HG03342 (cell line): ENCODE results near the gene DOCK6.
"Not testable (repeated sequence)": the region's sequence is repeated elsewhere in the genome, so short reads cannot be mapped to it uniquely, and the experiment has no call there.

Experiments
- ATAC-seq: cut with Tn5 transposase; IDR thresholded peaks from one replicate; pipeline ENCODE4 v1.9.1; 2021; ENCODE audit warnings: mild to moderate bottlenecking, moderate library complexity; ENCODE audit not compliant: unreplicated experiment

The DOCK6 gene

DNA sequence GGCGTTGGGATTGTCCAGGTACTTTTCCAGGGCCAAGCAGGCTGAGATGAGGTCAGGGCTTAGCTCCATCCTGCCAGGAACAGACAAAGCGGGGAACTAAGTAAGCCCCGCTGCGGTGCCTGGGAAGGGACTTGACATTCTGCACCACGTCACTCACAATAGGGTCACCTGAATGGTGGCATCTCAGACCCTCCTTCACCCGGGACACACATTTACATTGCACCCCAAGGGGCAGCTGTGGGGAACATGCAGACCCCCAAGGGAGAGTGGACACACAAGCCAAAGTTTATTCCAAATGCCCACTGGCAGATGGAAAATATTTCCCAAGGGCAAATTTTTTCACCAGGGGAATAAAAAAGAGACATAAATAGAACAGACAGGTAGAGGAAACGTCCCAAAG is 86.4 kb downstream of the DOCK6 start:
- ATAC-seq = no peak

DNA sequence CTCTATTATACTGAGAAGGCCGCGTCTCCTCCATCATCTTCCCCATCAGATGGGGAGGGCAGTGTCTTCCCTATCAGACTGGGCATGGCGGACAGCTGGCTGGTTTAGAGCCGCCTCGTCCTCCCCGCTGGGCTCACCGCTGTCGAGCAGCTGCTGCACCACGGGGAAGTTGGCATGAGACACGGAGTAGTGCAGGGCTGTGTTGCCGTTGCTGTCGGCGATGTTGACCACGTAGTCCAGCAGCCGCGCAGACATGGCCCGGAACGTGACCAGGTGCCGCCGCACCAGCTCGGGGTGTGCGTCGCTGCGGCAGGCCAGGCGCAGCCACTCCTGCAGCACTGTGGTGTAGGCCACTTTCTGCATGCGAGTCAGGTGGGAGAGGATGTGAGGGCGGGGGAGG is 88.0 kb downstream of the DOCK6 start:
- no peak for ATAC-seq

DNA sequence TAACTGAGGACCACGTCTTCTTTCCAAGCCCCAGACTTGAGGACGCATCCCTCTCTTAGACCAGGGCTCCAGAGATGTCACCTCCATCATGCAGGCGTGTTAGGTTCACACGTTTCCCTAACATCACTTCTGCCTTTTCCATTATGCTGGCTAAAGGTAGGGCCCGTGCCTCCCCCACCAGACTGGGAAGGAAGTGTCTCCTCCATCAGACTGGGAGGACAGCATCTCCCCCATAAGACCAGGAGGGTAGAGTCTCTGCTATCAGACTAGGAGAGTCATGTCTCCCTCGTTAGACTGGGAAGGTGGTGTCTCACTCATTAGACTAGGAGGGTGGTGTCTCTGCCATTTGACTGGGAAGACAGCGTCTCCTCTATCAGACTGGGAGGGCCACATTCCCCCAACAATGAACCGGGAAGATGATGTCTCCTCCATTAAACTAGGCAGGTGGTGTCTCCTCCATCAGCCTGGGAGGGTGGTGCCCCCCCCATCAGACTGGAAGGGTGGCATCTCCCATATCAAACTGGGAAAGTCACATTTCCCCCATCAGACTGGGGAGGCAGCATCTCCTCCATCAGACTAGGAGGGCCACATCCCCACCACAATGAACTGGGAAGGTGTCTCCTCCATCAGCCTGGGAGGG is 88.7 kb downstream of the DOCK6 start:
- no peak for ATAC-seq

DNA sequence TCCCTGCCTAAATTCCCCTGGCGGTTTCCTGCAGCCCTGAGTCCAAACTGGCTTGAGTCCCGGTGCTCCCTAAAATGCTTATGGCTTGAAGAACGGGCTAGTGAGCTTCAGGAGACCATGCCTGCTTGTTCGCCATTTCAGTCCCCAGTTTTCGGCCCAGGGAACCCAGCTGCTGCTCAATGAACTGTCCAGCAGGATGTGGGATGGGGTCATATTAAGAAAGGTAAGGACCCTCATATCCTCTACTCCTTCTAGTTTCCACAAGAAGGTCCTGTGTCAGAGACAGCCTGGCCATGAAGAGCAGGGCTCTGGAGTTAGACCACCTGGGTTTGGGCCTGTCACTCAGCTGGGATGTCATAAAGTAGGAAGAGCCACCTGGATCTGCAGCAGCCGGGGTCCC is 89.7 kb downstream of the DOCK6 start:
- ATAC-seq = no peak

DNA sequence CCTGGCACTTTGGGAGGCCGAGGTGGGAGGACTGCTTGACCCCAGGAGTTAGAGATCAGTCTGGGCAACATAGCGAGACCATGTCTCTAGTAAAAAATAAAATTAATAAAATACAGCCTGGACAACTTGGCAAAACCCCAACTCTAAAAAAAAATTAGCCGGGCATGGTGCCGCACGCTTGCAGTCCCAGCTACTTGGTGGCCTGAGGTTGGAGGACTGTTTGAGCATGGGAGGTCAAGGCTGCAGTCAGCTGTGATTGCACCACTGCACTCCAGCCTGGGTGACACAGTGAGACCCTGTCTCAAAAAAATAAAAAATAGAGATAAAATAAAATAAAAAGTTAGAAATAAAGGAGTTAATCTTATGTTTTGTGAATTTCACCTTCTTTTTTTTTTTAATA is 91.2 kb downstream of the DOCK6 start:
- no peak for ATAC-seq

DNA sequence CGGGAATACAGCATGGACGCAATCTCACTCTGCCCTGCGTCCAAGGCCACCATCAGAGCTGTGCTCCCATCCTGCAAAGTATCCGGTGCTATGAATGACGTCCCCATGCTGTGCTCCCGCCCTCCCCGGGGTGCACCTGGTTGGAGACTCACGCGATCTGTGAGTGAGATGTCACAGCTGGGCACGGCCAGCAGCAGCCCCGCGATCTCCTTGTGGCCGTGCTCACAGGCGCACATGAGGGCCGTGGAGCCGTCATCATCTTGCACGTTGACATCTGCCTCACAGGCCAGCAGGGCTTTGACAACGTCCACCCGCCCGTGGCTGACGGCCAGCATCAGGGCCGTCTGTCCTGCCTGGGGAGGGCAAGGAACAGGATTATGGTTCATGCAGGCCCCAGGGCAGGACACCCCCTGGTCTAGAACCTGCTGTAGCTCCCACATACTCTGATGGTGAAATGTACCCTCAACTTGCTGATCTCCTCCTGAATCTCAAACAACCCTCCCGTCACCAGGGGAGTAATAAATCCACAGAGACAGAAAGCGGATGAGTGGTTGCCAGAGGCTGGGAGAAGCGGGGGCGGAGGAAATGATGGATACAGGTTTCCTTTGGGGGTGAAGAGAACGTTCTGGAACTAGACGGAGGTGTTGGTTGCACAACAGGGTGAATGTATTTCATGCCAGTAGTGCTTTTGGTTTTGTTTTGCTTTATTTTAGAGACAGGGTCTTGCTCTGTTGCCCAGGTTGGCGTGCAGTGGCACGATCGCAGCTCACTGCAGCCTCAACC is 92.2 kb downstream of the DOCK6 start:
- ATAC-seq = no peak

DNA sequence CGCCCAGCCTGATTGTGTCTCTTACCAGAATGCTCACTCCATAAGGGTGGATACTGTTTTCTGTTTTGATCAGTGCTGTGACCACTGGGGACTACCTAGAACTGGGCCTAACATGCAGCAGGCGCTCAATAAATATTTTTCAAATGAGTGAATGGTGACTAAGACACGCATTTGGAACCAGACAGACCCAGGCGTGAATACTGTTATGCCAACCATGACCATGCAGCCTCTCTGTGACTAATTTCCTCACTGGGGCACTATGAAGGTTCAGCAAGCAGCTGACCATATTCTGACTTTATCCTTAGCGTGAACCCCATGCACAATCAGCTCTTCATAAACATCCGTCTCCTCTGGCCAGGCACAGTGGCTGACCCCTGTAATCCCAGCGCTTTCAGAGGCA is 93.8 kb downstream of the DOCK6 start:
- no peak for ATAC-seq

DNA sequence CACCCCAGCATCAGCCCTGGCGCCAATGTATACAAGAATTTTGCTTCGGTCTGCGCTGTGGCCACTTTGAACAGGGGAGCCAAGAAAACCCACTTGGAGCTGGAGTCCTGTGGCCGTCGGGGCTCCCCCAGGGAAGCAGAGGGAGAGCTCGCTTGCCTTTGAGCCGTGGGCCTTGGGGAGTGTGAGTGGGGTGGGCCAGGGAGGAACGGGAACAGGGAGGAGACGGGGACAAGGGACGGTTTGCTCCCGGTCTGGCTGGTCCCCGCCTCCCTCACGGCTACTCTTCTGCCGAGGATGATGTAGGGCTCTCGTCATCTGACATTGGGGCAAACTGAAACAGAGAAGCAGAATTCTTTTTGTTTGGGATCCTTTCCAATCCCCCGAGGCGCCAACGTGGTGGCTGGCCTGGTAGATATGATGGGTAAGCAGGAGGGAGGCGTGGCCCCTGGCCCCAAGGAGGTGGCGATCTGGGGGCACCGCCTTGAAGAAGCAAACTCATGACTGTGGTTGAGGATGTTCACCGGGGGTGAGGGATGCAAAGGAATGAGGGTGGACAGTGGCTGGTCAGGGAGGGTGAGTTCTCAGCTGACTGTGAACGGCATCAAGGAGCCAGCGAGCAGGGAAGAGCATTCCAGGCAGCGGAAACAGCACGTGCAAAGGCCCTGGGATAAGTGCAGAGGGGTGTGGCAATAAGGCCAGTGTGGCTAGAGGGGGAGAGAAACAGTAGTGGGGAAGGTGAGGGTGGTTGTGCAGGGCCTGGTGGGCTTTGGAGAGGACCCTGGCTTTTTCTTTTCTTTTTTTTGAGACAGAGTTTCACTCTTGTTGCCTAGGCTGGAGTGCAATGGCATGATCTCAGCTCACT is 95.8 kb downstream of the DOCK6 start:
- ATAC-seq = no peak

DNA sequence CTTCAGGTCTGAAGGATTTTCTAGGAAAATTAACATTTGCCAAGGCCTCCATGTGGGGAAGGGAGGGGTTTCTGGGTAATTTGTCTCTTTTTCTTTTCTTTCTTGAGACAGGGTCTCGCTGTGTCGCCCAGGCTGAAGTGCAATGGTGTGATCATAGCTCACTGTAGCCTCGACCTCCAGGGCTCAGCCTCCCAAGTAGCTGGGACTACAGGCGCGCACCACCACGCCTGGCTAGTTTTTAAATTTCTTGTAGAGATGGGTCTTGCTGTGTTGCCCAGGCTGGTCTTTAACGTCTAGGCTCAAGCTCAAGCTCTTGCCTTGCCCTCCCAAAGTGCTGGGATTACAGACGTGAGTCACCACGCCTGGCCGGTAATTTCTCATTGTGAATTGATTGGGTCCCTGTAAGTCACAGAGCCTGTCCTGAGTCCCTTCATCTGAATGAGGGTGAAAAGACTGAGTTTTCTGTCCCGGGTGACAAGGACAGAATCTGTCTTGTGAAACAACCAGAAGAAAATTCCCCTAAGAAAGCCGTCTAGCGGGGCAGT is 96.8 kb downstream of the DOCK6 start:
- no peak for ATAC-seq

DNA sequence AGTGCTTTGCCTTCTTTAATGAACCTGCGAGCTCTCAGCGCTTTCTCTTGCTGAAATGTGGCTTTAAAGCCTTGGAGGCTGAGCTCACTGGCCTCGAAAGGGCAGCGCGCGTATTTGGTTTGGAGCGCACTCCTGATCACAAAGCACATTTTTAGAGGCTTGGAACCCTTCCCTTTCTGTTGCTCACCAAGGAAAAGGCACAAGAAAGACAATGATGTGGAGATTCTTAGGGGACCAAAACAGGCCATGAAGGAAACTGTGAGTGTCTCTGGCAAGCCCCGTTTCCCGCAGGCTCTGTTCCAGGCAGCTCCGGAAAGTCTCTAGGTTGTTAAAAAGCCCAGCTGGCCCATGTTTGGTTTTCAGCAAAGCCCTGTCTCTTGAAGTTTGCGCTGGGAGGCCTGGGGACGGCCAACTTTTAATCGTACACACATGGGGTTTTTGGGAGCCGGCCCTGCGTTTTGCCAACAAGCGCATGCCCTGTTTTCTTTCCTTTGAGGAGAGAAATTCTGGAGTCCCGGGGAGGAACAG is 97.4 kb downstream of the DOCK6 start:
- no peak for ATAC-seq

DNA sequence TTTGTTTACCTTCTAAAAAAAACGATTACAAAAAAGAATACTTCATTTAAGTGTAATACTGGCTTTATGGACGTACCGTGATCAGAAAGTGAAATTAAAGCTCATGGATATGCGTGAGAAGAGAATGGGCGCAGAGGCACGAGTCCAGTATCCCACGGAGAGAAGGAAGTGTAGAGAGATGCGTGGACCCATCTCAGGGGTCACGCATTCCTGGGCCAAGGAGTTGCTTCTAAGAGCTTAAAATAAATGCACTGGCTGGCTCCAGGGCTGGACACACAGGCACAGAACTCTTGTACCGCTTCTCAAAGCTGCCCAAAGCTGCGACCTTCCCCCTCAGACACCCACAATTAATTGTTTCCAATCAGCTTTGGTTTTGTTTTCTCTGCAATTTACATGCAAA is 98.0 kb downstream of the DOCK6 start:
- ATAC-seq = no peak

DNA sequence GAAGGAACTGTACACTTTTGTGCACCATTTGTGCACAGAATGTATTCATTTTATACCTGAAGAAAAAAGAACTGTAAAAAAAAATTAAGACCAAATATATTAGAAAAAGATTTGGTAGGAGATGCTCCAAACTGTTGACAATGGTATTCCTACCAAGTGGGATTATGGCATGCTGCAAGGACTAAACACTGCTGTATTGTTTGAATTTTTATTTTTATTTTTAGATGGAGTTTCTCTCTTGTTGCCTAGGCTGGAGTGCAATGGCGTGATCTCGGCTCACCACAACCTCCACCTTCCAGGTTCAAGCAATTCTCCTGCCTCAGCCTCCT is 101.9 kb downstream of the DOCK6 start:
- not testable (repeated sequence) for ATAC-seq

DNA sequence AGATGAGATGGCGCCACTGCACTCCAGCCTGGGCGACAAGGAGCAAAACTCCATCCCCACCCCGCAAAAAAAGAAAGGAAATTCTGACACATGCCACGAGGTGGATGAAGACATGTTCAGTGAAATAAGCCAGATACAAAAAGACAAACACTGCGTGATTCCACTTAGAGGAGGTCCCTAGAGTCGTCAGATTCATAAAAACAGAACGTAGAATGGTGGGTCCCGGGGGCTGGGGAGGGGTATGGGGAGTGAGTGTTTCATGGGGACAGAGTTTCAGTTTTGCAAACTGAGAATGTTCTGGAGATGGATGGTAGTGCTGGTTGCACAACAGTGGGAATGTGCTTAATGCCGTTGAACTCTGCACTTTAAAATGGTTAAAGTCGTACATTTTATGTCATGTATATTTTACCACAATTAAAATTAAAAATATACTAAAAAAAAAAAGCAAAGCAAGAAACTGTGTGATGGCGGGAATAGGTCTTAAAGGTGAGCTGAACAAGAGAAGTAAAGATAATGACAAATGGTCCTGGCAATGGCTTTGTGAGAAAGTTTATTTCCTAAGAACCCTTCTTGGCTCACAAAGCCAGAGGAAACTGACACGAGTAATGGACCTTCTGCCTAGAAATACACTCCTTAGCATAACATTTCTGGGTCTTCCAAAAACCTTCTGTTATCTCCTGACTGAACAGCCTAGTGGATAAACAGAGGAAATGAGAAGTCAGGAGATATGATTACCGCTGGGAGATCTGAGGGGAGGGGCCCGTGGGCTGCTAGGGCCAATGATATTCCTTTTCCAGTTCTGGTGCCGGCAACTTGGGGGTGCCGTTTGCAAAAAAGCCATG is 102.5 kb downstream of the DOCK6 start:
- no peak for ATAC-seq

DNA sequence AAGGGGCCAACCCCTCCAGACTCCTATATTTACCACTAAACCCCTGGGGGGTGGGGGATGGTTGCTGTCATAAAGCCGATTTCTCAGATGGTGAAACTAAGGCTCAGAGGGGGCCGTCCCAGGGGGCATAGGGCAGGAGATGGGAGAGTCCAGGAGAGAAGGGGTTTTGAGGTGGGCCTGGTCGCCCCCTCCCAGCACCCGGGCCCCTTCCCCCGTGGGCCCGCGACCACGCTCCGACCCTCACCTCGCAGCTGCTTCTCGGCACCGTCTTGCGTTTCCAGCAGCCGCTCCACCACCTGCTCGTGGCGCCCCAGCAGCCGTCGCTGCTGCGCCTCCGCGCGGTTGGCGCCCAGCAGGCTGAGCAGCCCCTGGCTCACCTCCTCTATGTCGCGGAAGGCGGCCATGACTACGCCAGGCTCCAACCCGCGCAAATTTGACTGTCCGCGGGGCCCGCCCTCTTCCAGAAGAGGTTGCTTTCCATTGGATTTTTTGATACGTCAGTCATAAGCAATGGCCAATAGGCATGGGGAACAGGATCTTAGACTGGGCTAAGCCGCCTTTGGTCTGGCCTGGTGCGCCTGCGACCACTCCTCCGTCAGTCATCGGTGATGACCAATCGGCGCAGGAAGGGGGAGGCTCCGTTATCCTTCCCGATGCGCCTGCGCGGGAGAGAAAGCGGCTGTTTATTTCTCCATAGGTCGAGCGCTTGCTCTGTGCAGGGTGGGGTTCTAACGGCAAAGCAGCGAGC is 106.8 kb downstream of the DOCK6 start, which contains the start of gene SPC24:
TSS of gene SPC24 (minus strand) at position 410 of the 748 bp plus-strand sequence. CDS start at position 404, 6 bp downstream.
- ATAC-seq = peak; percentile 96

DNA sequence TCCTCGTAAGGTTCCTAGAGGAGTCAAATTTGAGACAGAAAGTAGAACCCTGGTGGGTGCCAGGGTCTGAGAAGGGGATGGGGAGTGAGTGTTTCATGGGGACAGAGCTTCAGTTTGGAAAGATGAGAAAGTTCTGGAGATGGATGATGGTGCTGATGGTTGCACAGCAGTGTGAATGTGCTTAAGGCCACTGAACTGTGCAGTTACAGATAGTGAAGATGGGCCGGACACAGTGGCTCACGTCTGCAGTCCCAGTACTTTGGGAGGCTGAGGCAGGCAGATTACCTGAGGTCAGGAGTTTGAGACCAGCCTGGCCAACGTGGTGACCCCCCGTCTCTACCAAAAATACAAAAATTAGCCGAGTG is 107.7 kb downstream of the DOCK6 start:
- no peak for ATAC-seq

DNA sequence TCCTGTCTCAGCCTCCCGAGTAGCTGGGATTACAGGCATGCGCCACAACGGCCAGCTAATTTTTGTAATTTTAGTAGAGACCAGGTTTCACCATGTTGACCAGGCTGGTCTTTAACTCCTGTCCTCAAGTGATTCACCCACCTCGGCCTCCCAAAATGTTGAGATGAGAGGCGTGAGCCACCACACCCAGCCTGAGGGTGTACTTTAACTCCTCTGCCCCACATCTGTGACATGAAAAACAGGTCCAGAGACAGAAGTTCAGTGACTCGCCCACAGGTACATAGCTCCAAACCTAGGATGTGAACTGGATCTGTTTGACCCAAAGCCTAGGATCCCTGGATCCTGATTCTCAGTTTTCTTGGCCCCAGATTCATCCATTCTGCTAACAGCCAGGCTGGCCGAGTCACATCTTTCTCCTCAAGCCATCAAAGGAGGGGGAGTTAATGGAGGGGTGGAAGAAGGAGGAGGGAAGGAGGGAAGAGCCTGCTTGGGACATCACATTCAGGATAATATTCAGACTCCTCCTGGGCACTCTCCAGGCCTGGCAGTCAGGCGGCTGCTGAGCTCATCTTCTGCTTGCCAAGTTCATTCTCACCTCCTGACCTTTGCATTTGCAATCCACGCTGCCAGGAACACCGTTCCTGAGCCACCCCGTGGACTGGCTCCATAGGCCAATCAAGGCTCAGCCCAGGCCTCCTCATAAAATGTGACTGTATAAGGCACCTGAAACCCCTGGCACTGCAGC is 109.8 kb downstream of the DOCK6 start:
- ATAC-seq = no peak

DNA sequence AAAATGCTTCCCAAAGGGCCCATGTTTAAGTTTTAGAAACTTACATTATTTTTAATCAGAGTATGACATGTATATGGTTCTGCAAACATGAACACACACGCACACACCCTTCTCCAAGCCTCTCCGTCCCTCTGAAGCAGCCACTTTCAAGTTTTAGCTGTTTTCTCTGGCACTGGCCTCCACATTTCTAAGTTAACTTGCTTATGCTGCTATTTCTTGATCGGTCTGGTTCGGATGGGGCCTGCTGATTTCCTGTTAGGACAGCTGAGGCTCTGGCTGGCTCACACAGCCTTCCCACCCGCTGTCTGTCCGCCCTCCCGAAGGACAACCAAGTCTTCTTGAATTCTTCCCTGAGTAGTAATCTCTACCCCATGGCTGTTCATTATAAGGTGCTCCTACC is 111.1 kb downstream of the DOCK6 start:
- no peak for ATAC-seq
